ENCODE results near the gene GINS2. TPM values are rescaled to one million over a fixed set of nuclear protein-coding genes. Genes with fewer than 3 reads are reported as not detected.
A peak's percentile ranks its signal among the peaks of the same experiment; 100 is the strongest.

Gene GINS2
- total RNA-seq, 1 experiment from 2014 or later, result 53.3 TPM

GRCh38 chr16:85648805-85649204, 39.9 kb downstream of the GINS2 start:
- no peak for TF ChIP-seq POLR2AphosphoS5 (IDR thresholded peaks at IDR 0.05; ENCODE audit: low read depth, low read length)
- no peak for TF ChIP-seq JUND (IDR thresholded peaks at IDR 0.05)
- no peak for TF ChIP-seq SRF (IDR thresholded peaks at IDR 0.05; ENCODE audit: low read depth)
- TF ChIP-seq ZBTB33 (IDR thresholded peaks at IDR 0.05; ENCODE audit: extremely low read depth, insufficient replicate concordance, low read length), result no peak
- TF ChIP-seq ZFX (IDR thresholded peaks at IDR 0.05), result no peak
- RAD21 ChIA-PET (ENCODE audit: low non-redundant PET in 1 of 2, low total read pairs in 2 of 2, uncharacterized antibody in 2 of 2, unreplicated experiment in 2 of 2), result no interaction called here
- peaks cover 30 to 60% of the 10 kb centered on the region in 2 experiments for H3K4me1 ChIP-seq (ENCODE audit: control insufficient read depth in 1 of 2, insufficient read depth in 2 of 2, low read length in 2 of 2)

GRCh38 chr16:85648070-85648714, 40.6 kb downstream of the GINS2 start:
- H3K9me3 ChIP-seq (ENCODE audit: control insufficient read depth in 1 of 2, insufficient read depth in 1 of 2, low read depth in 1 of 2, low read length in 2 of 2), result no peaks in the 10 kb centered on the region
- H4K20me1 ChIP-seq (ENCODE audit: insufficient read depth), result peaks cover 13% of the 10 kb centered on the region; the same call in 1 of the 2 replicates
- H3K9ac ChIP-seq (ENCODE audit: low read length), result no peak overlapping the region
- BruUV-seq (replicated peaks), result no TSS peak
- no peak overlapping the region for H3K4me3 ChIP-seq (replicated peaks in 1 of 2; ENCODE audit: low read depth in 1 of 2, low read length in 2 of 2)
- no peak overlapping the region for H3K27ac ChIP-seq (ENCODE audit: low read depth, low read length)
- H3K4me2 ChIP-seq (ENCODE audit: low read length), result no peak overlapping the region
- H3K4me1 ChIP-seq (ENCODE audit: control insufficient read depth in 1 of 2, insufficient read depth in 2 of 2, low read length in 2 of 2), result peaks cover 30 to 60% of the 10 kb centered on the region in 2 experiments
- no peaks in the 10 kb centered on the region for H3K9me2 ChIP-seq (ENCODE audit: insufficient read depth)
- DNase-seq (ENCODE audit: low read depth, low spot score), result no peak
- ATAC-seq, result no peak
- no peak overlapping the region for H2AFZ ChIP-seq (ENCODE audit: low read depth, low read length, poor library complexity, severe bottlenecking)
- ChIA-PET RAD21 (ENCODE audit: low non-redundant PET in 1 of 2, low total read pairs in 2 of 2, uncharacterized antibody in 2 of 2, unreplicated experiment in 2 of 2) (no interaction called here), POLR2A (no interaction called here), CTCF (interaction anchor here (1.5 kb wide), 1 partner anchor 11 kb away, joined by 3 read pairs; no protein-coding TSS in a partner anchor)
- H3K36me3 ChIP-seq (ENCODE audit: control insufficient read depth in 1 of 2, insufficient read depth in 2 of 2, low read length in 2 of 2), result no peaks in the 10 kb centered on the region; a peak in 1 of 4 replicates
- intact Hi-C loops (cut with micrococcal nuclease), result no loop called here
- H3K79me2 ChIP-seq (ENCODE audit: insufficient read depth, low read length), result peaks cover 17% of the 10 kb centered on the region; the same call in 1 of the 2 replicates
- TF ChIP-seq ZNF274 (IDR thresholded peaks at IDR 0.05; ENCODE audit: low read depth, low read length) (no peak), REST (IDR thresholded peaks at IDR 0.05; ENCODE audit: low read depth) (no peak), CBX3 (IDR thresholded peaks at IDR 0.05; ENCODE audit: low read depth) (no peak)
- no peaks in the 10 kb centered on the region for H3K27me3 ChIP-seq (ENCODE audit: insufficient read depth, low read length)

More at GRCh38 chr16:85648805-85649204, 39.9 kb downstream of the GINS2 start:
- TSS peak; percentile 39 for BruUV-seq (replicated peaks)
- Histone ChIP-seq H3K79me2 (ENCODE audit: insufficient read depth, low read length) (peaks cover 14% of the 10 kb centered on the region; the same call in 1 of the 2 replicates), H3K9me2 (ENCODE audit: insufficient read depth) (no peaks in the 10 kb centered on the region), H3K9me3 (ENCODE audit: control insufficient read depth in 1 of 2, insufficient read depth in 1 of 2, low read depth in 1 of 2, low read length in 2 of 2) (no peaks in the 10 kb centered on the region), H3K9ac (ENCODE audit: low read length) (no peak overlapping the region), H3K4me3 (replicated peaks in 1 of 2; ENCODE audit: low read depth in 1 of 2, low read length in 2 of 2) (no peak overlapping the region), H3K27me3 (ENCODE audit: insufficient read depth, low read length) (no peaks in the 10 kb centered on the region), H3K27ac (ENCODE audit: low read depth, low read length) (no peak overlapping the region), H3K36me3 (ENCODE audit: control insufficient read depth in 1 of 2, insufficient read depth in 2 of 2, low read length in 2 of 2) (no peaks in the 10 kb centered on the region; a peak in 1 of 4 replicates), H4K20me1 (ENCODE audit: insufficient read depth) (peaks cover 17% of the 10 kb centered on the region; the same call in 1 of the 2 replicates), H2AFZ (ENCODE audit: low read depth, low read length, poor library complexity, severe bottlenecking) (no peak overlapping the region), H3K4me2 (ENCODE audit: low read length) (no peak overlapping the region)
- intact Hi-C loops (cut with micrococcal nuclease), result no loop called here
- ChIA-PET POLR2A (no interaction called here), CTCF (interaction anchor here (1.5 kb wide), 1 partner anchor 10 kb away, joined by 3 read pairs; no protein-coding TSS in a partner anchor)
- ATAC-seq (no peak), DNase-seq (ENCODE audit: low read depth, low spot score) (no peak)
